Gastrocnemius medialis (tissue), 4 donors: ENCODE data around the gene SPATA25.

Experiments used
- POLR2A ChIP-seq, 2 donors: fragments of 450-650 bp; IDR thresholded peaks; one replicate each; pipeline ENCODE4 v1.6.1; 2017; ENCODE audit warnings: antibody characterized with exemption in 2 of 2, mild to moderate bottlenecking in 2 of 2, moderate library complexity in 2 of 2
- TF ChIP-seq, protein P1 (sequence below), 5 experiments: fragments of 450-650 bp in 3 of 5; fragments of 200-600 bp in 2 of 5; sonication (generic) in 2 of 5; IDR thresholded peaks in 4 of 5; conservative IDR thresholded peaks in 1 of 5; 1 replicate in 4 of 5; 2 replicates in 1 of 5; pipeline ENCODE4 v1.5.1; 2016 to 2019; ENCODE audit warnings: antibody characterized with exemption in 5 of 5, mild to moderate bottlenecking in 3 of 5, moderate library complexity in 3 of 5

DNA sequence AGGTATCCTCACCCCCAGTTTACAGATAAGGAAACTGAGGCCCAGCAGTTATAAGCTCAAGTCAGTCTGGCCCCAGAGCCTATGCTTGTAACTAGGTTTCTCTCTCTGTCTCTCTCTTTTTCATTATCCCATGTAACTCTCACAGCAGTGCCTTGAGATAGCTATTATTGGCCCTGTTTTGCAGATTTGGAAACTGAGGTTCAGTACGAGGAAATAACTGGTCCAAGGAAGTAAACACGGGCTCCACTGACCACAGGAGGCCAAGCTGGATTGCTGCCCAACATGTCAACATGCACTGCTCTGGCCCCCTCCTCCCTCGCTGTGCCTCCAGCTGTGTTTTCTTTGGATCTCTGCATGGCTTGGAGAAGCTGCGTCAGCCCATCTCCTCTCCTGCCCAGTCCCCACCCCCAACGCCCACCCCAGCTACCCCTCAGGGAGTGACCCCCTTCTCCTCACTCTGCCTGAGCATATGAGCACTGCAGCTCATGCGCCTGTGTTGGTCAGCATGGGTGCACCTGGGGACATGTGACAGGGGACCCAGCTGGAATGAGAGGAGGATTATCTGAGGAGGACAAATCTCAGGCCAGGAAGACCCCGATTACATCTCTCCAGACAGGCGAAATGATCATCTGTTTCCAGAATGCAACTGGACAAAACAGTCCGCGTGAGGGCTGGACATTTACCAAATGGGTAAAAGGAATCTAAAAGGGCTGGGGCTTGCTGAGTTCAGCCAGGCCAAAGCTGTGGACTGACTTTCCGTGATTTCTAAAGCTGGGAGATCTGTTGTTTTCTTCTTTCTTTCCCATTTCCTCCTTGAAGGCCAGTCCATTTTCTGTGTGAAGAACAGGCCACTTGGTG is 32.3 kb upstream of the SPATA25 start:
- TF ChIP-seq, protein P1, sequence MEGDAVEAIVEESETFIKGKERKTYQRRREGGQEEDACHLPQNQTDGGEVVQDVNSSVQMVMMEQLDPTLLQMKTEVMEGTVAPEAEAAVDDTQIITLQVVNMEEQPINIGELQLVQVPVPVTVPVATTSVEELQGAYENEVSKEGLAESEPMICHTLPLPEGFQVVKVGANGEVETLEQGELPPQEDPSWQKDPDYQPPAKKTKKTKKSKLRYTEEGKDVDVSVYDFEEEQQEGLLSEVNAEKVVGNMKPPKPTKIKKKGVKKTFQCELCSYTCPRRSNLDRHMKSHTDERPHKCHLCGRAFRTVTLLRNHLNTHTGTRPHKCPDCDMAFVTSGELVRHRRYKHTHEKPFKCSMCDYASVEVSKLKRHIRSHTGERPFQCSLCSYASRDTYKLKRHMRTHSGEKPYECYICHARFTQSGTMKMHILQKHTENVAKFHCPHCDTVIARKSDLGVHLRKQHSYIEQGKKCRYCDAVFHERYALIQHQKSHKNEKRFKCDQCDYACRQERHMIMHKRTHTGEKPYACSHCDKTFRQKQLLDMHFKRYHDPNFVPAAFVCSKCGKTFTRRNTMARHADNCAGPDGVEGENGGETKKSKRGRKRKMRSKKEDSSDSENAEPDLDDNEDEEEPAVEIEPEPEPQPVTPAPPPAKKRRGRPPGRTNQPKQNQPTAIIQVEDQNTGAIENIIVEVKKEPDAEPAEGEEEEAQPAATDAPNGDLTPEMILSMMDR (IDR thresholded peaks at IDR 0.05 in 4 of 5, conservative IDR thresholded peaks at IDR 0.05 in 1 of 5) = no peak
- no peak for TF ChIP-seq POLR2A (IDR thresholded peaks at IDR 0.05)
